OCI-LY3 (cell line): ENCODE measurements around the gene PKD2L2.
"Not testable (repeated sequence)": the region's sequence is repeated elsewhere in the genome, so short reads cannot be mapped to it uniquely, and the experiment has no call there.

Experiments
- EZH2phosphoT487 ChIP-seq: fragments of 200-600 bp; shearing (Covaris generic); IDR thresholded peaks from 2 replicates; pipeline ENCODE4 v1.6.1; 2018; ENCODE audit warnings: antibody characterized with exemption, mixed run types, low read depth
- TF ChIP-seq, protein P1 (sequence below): fragments of 200-600, 300-600 bp; sonication (generic); IDR thresholded peaks from 2 replicates; pipeline ENCODE4 v1.5.1; 2014; ENCODE audit warnings: antibody characterized with exemption, low read length, low read depth

DNA sequence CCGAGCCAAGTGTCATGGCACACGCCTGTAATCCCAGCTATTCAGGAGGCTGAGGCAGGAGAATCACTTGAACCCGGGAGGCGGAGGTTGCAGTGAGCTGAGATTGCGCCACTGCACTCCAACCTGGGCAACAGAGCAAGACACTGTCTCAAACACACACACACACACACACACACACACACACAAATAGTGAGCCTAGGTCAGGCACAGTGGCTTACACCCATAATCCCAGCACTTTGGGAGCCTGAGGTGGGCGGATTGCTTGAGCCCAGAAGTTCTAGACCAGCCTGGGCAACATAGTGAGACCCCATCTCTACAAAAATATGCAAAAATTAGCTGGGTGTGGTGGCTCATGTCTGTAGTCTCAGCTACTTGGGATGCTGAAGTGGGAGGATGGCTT is 25.6 kb upstream of the PKD2L2 start:
- TF ChIP-seq, protein P1, sequence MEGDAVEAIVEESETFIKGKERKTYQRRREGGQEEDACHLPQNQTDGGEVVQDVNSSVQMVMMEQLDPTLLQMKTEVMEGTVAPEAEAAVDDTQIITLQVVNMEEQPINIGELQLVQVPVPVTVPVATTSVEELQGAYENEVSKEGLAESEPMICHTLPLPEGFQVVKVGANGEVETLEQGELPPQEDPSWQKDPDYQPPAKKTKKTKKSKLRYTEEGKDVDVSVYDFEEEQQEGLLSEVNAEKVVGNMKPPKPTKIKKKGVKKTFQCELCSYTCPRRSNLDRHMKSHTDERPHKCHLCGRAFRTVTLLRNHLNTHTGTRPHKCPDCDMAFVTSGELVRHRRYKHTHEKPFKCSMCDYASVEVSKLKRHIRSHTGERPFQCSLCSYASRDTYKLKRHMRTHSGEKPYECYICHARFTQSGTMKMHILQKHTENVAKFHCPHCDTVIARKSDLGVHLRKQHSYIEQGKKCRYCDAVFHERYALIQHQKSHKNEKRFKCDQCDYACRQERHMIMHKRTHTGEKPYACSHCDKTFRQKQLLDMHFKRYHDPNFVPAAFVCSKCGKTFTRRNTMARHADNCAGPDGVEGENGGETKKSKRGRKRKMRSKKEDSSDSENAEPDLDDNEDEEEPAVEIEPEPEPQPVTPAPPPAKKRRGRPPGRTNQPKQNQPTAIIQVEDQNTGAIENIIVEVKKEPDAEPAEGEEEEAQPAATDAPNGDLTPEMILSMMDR: not testable (repeated sequence)
- TF ChIP-seq EZH2phosphoT487: not testable (repeated sequence)
